HG02973 (cell line): ENCODE measurements around the gene CCDC183.
"Not testable (repeated sequence)": the region's sequence is repeated elsewhere in the genome, so short reads cannot be mapped to it uniquely, and the experiment has no call there.

Experiments
- ATAC-seq: cut with Tn5 transposase; IDR thresholded peaks from one replicate; pipeline ENCODE4 v1.9.1; 2021; ENCODE audit warnings: moderate library complexity; ENCODE audit not compliant: unreplicated experiment

Gene CCDC183

DNA sequence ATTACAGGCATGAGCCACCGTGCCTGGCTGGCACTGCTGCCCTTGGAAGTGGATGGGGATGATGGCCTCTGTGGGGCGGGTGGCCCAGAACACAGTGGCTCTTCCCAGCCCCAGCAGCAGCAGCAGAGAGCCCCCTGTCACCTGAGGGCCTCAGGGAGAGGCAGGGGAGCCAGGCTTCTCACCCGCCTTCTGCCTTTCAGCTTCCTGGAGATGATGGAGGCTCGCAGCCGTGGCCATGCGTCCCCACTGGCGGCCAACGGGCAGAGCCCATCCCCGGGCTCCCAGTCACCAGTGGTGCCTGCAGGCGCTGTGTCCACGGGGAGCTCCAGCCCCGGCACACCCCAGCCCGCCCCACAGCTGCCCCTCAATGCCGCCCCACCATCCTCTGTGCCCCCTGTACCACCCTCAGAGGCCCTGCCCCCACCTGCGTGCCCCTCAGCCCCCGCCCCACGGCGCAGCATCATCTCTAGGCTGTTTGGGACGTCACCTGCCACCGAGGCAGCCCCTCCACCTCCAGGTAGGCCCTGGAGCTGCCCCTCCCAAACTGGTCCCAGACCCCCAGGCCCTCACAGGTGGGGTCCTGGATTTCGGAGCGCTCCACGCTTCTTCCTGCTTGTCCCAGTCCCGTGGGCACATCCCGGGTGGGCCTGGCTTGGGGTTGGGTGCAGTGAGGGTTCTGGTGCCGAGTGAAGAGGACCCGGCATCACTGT is 41.2 kb downstream of the CCDC183 start:
- no peak for ATAC-seq

DNA sequence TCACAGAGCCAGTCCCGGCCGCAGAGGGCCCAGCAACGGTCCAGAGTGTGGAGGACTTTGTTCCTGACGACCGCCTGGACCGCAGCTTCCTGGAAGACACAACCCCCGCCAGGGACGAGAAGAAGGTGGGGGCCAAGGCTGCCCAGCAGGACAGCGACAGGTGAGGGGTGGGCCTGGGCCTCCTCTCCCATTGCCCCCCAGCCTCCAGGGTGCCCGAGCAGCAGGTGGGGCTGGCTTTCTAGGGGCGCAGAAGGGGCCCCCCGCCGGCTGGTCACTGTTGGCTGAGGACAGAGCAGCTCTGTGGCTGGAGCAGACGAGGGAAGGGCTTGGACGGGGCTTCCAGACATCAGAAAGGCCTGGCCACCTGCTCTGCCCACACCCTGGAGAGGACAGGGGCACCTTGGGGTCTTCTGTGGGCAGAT is 41.7 kb downstream of the CCDC183 start:
- not testable (repeated sequence) for ATAC-seq

DNA sequence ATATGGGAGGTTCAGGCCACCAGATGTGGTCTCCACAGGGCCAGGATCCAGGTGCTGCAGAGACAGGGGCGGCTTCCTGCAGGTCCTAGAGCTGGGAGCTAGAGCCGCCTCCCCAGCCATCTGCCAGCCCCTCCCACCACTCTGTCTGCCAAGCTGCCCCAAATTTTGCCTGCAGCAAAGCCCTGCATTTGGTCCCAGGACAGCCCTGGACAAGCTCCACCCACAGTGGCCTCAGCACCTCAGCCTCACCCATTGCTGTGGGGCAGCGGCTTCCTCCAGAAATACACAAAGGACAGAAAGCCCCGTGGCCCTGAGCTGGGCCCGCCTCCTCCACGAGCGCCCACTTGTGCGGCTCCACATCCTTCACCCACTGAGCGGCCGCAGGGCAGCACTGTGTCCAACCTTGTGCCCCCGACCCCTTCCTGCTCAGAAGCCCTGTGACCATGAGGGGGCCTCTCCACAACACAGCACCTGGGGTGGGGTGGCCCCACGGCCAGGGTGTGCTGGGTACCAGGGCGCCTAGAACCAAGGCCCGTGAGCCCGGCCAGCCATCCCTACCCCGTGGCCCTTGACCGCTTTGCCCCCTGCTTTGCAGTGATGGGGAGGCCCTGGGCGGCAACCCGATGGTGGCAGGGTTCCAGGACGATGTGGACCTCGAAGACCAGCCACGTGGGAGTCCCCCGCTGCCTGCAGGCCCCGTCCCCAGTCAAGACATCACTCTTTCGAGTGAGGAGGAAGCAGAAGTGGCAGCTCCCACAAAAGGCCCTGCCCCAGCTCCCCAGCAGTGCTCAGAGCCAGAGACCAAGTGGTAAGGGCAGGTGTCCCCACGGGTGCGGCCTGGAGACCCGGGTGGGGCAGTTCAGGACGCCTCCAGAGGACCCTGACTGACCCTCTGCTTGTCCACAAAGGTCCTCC is 42.4 kb downstream of the CCDC183 start:
- ATAC-seq = no peak

DNA sequence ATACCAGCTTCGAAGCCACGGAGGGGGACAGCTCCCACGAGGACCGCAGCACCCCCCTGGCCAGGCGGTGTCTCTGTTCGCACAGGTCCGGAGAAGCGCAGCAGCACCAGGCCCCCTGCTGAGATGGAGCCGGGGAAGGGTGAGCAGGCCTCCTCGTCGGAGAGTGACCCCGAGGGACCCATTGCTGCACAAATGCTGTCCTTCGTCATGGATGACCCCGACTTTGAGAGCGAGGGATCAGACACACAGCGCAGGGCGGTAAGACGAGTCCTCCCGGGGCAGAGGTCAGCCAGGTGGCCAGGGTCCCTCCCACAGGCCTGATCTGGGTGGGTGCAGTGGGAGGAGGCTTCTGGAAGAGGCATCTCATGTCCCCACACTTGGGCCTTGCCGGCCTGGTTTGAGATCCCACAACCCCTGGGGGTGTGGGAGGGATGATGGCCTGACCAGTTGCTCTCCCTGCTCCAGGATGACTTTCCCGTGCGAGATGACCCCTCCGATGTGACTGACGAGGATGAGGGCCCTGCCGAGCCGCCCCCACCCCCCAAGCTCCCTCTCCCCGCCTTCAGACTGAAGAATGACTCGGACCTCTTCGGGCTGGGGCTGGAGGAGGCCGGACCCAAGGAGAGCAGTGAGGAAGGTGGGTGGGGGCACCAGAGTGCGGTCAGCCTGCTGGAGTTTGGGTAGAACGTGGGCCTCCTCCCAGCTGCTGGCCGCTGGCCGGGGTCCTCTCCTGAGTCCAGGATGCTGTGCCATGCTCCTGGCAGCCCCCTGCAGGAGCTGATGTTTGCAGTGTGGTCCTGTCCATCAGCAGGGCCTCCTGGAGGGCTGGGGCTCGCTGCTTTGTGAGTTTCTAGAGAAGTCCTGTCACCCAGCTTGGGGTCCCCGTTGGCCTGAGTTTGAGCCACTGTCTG is 43.3 kb downstream of the CCDC183 start:
- ATAC-seq = no peak

DNA sequence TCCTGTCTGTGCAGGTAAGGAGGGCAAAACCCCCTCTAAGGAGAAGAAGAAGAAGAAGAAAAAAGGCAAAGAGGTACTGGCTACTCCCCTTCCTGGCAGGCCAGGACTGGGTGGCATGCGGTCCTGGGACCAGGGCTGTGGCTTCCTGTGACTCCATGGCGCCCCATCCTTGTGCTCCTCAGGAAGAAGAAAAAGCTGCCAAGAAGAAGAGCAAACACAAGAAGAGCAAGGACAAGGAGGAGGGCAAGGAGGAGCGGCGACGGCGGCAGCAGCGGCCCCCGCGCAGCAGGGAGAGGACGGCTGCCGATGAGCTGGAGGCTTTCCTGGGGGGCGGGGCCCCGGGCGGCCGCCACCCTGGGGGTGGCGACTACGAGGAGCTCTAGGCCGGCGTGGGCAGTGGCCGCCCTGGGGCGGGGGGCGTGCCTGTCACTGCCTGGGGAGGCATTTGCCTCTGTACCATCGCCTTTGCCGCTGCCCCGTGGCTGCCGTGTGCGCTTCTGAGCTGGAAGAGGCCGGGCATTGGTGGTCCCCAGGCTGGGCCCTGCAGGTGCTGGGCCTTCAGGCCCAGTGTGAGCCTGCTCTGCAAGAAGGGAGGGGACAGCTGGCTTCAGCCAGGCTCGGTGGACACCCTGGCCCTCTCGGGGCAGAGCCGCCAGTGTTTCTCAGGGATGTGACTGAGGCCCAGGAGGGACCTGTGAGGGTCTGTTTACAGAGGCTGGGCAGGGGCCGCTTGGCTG is 44.2 kb downstream of the CCDC183 start:
- ATAC-seq = no peak

DNA sequence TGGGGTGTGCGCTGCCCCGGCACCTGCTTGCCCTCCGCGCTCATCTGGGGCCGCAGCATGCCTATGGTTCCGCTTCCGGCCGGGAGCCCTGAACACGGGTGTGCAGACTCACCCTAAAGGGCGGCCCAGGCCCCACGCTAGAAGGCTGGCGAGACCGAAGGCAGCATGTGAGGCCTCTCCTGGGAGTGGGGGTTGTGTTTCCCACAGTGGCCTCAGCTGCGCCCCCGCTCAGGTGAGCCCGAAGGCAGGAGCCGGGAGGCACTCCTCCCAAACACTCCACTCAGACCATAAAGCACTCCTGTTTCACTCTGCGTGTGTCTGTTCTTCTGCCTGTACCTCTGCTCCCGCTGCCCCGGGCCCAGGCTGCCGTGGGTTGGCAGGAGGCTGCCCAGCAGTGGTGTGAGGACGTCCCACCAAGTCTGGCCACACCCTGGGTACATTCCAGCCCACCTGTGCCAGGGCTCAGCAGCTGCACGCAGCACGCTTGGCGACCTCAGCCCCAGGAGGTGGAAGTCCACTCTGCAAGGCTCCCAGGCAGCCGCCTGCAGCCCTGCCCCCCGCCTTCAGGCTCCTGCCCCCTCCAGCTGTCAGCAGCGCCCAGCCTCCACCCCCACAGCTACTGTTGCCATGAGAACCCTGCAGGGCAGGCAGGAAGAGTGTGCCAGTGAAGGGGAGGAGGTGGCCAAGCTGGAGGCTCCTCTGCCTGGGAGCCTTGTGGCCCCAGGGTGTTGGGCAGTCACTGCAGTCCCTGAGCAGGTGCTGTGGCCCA is 44.9 kb downstream of the CCDC183 start:
- ATAC-seq = no peak

DNA sequence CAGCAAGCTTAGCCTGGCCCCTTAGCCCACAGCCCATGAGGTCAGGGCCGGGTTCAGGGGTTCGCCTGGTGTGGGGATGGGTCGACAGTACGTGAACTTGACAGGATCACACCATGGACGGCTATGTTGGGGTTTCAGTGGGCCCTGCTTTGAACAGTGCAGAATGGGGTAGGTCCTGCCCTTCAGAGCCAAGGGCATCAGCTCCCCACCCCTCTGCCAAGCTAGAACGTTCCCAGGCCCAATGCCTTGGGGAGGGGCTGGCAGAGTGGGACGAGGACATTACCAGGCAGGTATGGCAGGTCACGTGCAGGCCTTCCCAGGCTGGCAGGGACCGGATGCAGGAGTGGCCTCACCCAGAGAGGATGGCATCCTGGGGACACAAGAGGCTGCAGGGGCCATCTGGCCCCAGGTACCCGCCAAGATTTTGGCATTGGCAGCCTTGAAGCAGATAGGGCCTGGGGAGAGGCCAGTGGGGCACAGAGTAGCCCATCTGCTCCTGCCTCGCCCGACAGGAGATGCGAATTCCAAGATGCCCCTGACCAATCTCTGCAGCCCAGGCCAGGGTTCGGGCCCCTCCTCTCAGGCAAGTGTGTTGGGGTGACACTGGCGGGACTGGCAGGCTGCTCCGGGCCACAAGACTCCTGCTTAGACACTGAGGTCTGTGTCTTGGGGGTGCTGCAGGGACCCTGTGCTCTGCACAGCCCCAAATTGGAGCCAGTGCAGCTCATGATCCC is 45.7 kb downstream of the CCDC183 start:
- ATAC-seq = not testable (repeated sequence)

DNA sequence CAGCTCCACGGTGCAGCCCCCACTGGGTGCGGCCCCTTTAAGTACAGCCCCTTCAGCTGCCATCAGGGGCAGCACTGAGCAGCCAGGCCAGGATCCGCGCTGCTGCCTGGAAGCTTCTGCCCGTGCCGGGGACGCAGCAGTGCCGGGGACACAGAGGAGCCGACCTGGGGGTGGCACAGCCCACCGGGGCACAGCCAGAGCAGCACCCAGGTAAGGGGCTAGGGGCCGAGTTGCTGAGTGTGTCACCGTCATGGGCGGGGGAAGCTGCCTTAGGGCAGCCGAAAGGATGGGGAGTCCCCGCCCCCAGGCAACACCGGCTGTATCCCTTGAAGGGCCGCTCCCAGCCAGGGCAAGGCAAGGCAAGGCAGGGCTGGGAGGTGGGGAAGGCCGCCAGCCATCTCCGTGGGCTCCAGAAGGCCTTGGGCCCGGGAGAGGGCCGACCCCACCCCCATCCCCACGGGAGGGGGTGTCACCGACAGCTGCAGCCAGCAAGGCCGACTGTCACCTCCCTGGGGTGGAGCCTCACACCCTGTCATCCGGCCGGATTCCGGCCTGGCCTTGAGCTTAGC is 46.3 kb downstream of the CCDC183 start, which contains the start of gene AJM1:
TSS of gene AJM1 (plus strand) at position 99 of the 569 bp plus-strand sequence. CDS start 1,937 bp downstream, outside the sequence.
- peak; percentile 54 for ATAC-seq

DNA sequence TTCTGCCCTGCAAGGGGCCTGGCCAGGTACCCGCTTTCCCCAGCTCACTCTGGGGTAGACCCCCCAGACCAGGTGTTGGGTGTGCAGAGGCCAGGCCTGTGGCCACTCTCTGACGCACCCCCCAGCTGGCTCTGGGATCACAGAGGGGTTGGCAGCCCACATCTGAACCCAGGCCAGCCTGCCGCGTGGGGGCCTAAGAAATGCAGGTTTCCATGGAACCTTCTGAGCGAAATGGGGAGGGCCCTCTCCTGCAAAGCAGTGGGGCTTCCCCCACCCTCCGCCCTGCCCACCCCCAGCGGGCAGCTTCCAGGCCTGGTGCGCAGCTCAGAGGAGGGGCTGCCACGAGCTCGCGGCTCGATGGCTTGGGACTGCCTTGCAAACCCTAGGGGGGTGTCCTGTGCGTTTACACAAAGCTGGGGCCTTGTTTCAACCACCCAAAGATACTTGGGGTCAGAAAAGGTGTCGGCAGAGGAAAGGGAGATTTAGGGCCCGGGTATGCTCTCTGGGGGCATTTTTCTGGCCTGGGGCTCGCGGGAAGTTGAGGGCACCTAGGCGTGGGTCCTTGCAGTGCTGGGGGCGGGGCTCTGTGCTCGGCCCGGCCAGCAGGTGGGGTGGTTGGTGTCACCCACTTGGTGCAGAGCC is 47.1 kb downstream of the CCDC183 start:
- not testable (repeated sequence) for ATAC-seq

DNA sequence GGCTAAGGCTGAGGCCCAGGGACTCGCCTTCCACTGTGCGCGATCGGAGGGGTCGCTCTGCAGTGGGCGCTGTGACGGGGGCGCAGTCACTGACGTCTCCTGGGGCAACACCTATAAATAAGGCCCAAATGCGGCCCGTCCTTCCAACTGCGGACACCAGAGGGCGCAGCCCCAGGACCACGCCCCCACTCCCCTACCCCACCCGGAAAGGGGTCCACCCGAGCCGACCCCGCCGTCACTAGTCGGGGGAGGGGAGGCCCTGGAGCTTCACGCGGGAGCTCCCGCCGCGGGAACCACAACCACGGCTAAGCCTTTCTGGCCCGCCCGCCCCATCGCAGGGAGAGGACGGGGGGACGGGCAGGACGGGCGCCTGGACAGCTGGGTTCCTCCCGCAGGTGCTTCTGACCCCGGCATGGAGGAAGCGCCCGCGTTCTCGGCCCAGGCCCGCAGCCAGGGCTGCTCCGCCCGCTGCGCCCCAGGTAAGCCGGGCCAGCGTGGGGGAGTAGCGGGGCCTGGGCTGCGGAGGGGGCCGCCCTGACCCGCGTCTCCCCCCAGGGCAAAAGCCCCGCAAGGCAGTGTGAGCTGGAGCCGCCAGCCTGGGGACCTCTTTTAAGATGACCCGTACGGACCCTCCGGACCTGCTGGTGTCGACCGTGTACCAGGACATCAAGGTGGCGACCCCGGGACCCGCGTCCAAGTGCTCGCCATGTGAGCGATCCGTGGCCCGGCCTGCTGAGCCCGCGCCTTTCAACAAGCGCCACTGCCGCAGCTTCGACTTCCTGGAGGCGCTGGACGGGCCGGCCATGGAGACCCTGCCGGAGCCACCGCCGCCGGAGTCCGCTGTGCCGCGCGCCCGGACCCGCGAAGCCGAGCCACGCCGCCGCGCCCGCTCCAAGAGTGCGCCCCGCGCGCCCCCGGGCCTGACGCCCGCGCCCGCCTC is 47.9 kb downstream of the CCDC183 start:
- not testable (repeated sequence) for ATAC-seq

DNA sequence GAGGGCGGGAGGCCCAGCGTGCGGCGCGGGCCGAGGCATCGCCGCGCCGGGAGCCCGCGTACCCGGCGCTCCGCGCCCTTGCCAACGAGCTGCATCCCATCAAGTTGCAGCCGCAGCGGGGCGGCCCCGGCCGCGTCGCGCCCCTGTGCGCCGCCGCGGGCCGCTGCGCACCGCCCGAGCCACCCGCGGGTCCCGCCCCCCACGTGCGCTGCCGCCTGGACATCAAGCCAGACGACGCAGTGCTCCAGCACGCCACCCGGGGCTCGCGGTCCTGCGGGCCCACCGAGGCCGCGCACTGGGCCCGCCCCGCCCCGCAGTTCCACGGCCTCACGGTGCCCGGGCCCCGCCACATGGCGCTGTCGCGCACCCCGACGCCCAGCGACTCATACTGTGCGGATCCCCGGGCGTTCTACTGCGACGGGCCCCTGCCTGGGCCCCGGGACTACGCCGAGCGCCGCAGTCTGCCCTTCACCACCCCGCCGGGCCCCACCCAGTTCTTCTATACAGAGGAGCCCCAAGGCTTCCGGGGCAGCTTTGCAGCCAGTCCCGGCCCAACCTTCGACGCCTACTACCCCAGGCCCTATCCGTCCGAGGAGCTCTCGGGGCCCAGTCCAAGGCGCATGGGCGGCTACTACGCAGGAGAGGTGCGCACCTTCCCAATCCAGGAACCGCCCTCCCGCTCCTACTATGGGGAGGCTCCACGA is 48.8 kb downstream of the CCDC183 start:
- no peak for ATAC-seq

DNA sequence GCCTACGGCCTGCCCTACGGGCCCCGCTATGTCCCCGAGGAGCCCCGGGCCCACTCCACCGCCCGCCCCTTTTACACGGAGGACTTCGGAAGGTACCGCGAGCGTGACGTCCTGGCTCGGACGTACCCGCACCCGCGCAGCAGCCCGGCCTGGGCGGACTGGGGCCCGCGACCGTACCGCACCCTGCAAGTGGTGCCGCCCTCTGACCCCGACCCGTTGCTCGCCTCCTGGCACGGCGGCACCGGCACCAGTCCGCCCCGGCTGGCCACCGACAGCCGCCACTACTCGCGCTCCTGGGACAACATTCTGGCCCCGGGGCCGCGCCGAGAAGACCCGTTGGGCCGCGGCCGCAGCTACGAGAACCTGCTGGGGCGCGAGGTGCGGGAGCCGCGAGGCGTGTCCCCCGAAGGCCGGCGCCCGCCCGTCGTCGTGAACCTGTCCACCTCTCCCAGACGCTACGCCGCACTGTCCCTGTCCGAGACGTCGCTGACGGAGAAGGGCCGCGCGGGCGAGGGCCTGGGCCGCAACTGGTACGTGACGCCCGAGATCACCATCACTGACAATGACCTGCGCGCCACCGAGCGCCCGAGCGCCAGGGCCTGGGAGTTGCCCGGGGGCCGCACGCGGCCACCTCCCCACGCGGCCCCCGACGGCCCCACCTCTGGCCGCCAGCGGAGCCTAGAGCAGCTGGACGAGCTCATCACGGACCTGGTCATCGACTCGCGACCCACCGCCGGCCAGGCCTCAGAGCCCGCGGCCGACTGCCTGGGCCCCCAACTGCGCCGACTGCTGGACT is 49.5 kb downstream of the CCDC183 start:
- no peak for ATAC-seq

DNA sequence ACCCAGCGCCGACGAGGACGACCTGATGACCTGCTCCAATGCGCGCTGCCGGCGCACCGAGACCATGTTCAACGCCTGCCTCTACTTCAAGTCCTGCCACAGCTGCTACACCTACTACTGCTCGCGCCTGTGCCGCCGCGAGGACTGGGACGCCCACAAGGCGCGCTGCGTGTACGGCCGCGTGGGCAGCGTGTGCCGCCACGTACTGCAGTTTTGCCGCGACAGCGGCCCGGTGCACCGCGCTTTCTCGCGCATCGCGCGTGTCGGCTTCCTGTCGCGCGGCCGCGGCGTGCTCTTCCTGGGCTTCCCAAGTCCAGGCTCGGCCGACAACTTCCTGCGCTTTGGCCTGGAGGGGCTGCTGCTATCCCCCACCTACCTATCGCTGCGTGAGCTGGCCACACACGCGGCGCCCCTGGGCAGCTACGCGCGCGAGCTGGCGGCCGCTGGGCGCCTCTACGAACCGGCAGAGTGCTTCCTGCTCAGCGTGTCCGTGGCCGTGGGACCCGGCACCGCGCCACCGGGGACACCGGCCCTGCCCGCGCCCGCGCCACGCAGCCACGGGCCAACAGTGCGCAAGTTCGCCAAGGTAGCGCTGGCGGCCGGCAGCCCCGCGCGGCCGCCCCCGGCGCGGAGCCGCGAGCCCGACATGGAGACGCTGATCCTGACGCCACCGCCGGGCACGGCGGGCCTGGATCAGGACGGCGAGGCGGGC is 50.4 kb downstream of the CCDC183 start:
- no peak for ATAC-seq

DNA sequence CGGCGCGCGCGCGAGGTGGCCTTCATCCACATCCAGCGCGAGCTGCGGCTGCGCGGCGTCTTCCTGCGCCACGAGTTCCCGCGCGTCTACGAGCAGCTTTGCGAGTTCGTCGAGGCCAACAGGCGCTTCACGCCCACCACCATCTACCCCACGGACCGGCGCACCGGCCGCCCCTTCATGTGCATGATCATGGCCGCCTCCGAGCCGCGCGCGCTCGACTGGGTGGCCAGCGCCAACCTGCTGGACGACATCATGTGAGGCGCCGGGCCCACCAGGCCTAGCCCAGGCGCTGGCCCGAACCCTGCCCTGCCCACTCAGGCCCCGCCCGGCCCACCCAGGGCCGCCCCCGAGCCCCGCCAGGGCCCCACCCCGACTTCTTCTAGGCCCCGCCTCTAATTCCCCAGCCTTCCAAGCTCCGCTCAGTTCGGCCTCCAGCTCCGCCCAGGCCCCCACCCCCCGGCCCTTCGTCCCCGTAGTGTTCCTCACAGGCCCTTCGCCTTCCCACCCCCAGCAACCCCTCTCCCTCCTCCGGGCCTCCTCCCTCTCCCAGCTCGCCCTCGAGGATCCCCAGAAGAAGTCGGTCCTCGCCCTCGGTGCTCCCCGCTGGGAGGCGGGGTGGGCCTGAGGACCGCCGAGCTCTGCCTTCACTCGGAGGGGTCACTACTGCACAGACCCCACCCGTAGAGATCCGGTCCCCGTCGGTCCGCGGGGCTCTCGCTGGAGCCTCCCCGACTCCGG is 51.1 kb downstream of the CCDC183 start:
- no peak for ATAC-seq
